ENCODE data around the gene ZNF444. TPM values are rescaled to one million over a fixed set of nuclear protein-coding genes. Genes with fewer than 3 reads are reported as not detected.

Gene ZNF444
- total RNA-seq, 1 experiment from 2014 or later: 40.0 TPM

- Histone ChIP-seq H3K27me3 (ENCODE audit: low read length) (no peaks in the 10 kb centered on the region), H3K9me2 (replicated peaks; ENCODE audit: low read length) (no peaks in the 10 kb centered on the region), H3K4me2 (ENCODE audit: low read length) (peak overlapping the region; percentile 89), H3K79me2 (ENCODE audit: low read length) (peaks cover 51% of the 10 kb centered on the region), H3K9me3 (ENCODE audit: low read length) (no peaks in the 10 kb centered on the region), H4K20me1 (ENCODE audit: low read length) (peaks cover 35% of the 10 kb centered on the region), H3K9ac (ENCODE audit: low read length) (peak overlapping the region; percentile 98), H2AFZ (ENCODE audit: low read length) (peak overlapping the region; percentile 88), H3K27ac (ENCODE audit: low read length) (peak overlapping the region; percentile 85), H3K4me3 (ENCODE audit: low read length) (peak overlapping the region; percentile 75), H3K36me3 (ENCODE audit: low read depth, low read length) (peaks cover 13% of the 10 kb centered on the region; the same call in 1 of the 2 replicates), H3K4me1 (ENCODE audit: insufficient read depth, low read length) (peaks cover 16% of the 10 kb centered on the region), H3F3A (ENCODE audit: low read length, unreplicated experiment) (no peaks in the 10 kb centered on the region)
- intact Hi-C loops (cut with micrococcal nuclease): loop anchor here (1.0 kb wide), 1 partner anchor 20 kb away; no protein-coding TSS in a partner anchor
- POLR2A ChIA-PET (ENCODE audit: unreplicated experiment): interaction anchor here (0.6 to 0.8 kb wide), 2 partner anchors 8 to 1931 kb away, joined by 4 to 7 read pairs; no protein-coding TSS in a partner anchor
- CTCF ChIA-PET: interaction anchor here (0.6 to 1.1 kb wide), 2 partner anchors 51 kb away, joined by 3 to 7 read pairs; no protein-coding TSS in a partner anchor
- ATAC-seq (peak; percentile 60), DNase-seq (peak; percentile 72)
- TF ChIP-seq EZH2phosphoT487 (IDR thresholded peaks at IDR 0.05; ENCODE audit: borderline replicate concordance, low read length) (no peak), EZH2 (IDR thresholded peaks at IDR 0.05; ENCODE audit: low read length, unreplicated experiment) (no peak)
- TF ChIP-seq, protein P1, sequence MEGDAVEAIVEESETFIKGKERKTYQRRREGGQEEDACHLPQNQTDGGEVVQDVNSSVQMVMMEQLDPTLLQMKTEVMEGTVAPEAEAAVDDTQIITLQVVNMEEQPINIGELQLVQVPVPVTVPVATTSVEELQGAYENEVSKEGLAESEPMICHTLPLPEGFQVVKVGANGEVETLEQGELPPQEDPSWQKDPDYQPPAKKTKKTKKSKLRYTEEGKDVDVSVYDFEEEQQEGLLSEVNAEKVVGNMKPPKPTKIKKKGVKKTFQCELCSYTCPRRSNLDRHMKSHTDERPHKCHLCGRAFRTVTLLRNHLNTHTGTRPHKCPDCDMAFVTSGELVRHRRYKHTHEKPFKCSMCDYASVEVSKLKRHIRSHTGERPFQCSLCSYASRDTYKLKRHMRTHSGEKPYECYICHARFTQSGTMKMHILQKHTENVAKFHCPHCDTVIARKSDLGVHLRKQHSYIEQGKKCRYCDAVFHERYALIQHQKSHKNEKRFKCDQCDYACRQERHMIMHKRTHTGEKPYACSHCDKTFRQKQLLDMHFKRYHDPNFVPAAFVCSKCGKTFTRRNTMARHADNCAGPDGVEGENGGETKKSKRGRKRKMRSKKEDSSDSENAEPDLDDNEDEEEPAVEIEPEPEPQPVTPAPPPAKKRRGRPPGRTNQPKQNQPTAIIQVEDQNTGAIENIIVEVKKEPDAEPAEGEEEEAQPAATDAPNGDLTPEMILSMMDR (conservative IDR thresholded peaks at IDR 0.05; ENCODE audit: low read depth, low read length): no peak
- BruUV-seq (replicated peaks): no TSS peak
Measured at GRCh38 chr19:56120371-56121179, 20.5 kb upstream of the ZNF444 start.

GRCh38 chr19:56121180-56122167 lies 19.6 kb upstream of the ZNF444 start, which contains the start of gene ZNF787:
Gene ZNF787 (minus strand): TSS chr19:56121295. CDS start chr19:56103217, 18,078 bp downstream.
- Histone ChIP-seq H3K4me3 (ENCODE audit: low read length) (peak within 1 kb of the TSS; percentile 75), H4K20me1 (ENCODE audit: low read length) (peaks cover 31% of the 10 kb centered on the region), H3K9ac (ENCODE audit: low read length) (peak within 1 kb of the TSS; percentile 98), H3K4me1 (ENCODE audit: insufficient read depth, low read length) (peaks cover 16% of the 10 kb centered on the region), H3K27ac (ENCODE audit: low read length) (peak within 1 kb of the TSS; percentile 85), H3F3A (ENCODE audit: low read length, unreplicated experiment) (no peaks in the 10 kb centered on the region), H3K9me3 (ENCODE audit: low read length) (no peaks in the 10 kb centered on the region), H3K9me2 (replicated peaks; ENCODE audit: low read length) (no peaks in the 10 kb centered on the region), H3K36me3 (ENCODE audit: low read depth, low read length) (peaks cover 13% of the 10 kb centered on the region; the same call in 1 of the 2 replicates), H3K79me2 (ENCODE audit: low read length) (peaks cover 42% of the 10 kb centered on the region), H2AFZ (ENCODE audit: low read length) (peak within 1 kb of the TSS; percentile 88), H3K27me3 (ENCODE audit: low read length) (no peaks in the 10 kb centered on the region), H3K4me2 (ENCODE audit: low read length) (peak within 1 kb of the TSS; percentile 89)
- ChIA-PET POLR2A (ENCODE audit: unreplicated experiment) (interaction anchor here (0.7 to 0.8 kb wide), 2 partner anchors 9 to 1105 kb away, joined by 4 to 6 read pairs; no protein-coding TSS in a partner anchor), CTCF (interaction anchor here (0.6 to 1.1 kb wide), 2 partner anchors 50 to 52 kb away, joined by 3 to 7 read pairs; no protein-coding TSS in a partner anchor)
- DNase-seq: peak; percentile 99
- intact Hi-C loops (cut with micrococcal nuclease): loop anchor here (1.0 kb wide), 1 partner anchor 19 kb away; no protein-coding TSS in a partner anchor
- peak; percentile 83 for ATAC-seq
- BruUV-seq (replicated peaks): TSS peak; percentile 97
- TF ChIP-seq EZH2 (IDR thresholded peaks at IDR 0.05; ENCODE audit: low read length, unreplicated experiment) (no peak), EZH2phosphoT487 (IDR thresholded peaks at IDR 0.05; ENCODE audit: borderline replicate concordance, low read length) (no peak)
